IPS-15b (cell line): ENCODE data around the gene ITGB2.

Experiments
- H3K27me3 ChIP-seq: one replicate; pipeline ENCODE4 v1.6.1; 2013; ENCODE audit warnings: low read length; ENCODE audit not compliant: control insufficient read depth, insufficient read depth
- H3K36me3 ChIP-seq: one replicate; pipeline ENCODE4 v1.6.1; 2013; ENCODE audit warnings: low read length; ENCODE audit not compliant: control insufficient read depth, insufficient read depth
- H3K4me1 ChIP-seq: one replicate; pipeline ENCODE4 v1.6.1; 2013; ENCODE audit warnings: mild to moderate bottlenecking, low read length; ENCODE audit not compliant: control insufficient read depth, insufficient read depth
- H3K4me3 ChIP-seq: one replicate; pipeline ENCODE4 v1.5.1; 2013; ENCODE audit warnings: low read depth, low read length
- H3K9ac ChIP-seq: one replicate; pipeline ENCODE4 v1.6.1; 2013; ENCODE audit warnings: low read depth, mild to moderate bottlenecking, low read length
- H3K9me3 ChIP-seq: one replicate; pipeline ENCODE4 v1.6.1; 2013; ENCODE audit warnings: mild to moderate bottlenecking, low read length; ENCODE audit not compliant: control insufficient read depth, insufficient read depth

The ITGB2 gene

GRCh38 chr21:44900559-44901251, 20.0 kb downstream of the ITGB2 start:
- no peaks in the 10 kb centered on the region for H3K27me3 ChIP-seq
- peaks cover 3% of the 10 kb centered on the region for H3K36me3 ChIP-seq
- H3K4me1 ChIP-seq: no peaks in the 10 kb centered on the region
- no peak overlapping the region for H3K9ac ChIP-seq
- H3K9me3 ChIP-seq: no peaks in the 10 kb centered on the region
- no peak overlapping the region for H3K4me3 ChIP-seq

- Histone ChIP-seq H3K4me1 (no peaks in the 10 kb centered on the region), H3K36me3 (peaks cover 3% of the 10 kb centered on the region), H3K4me3 (no peak overlapping the region), H3K9me3 (no peaks in the 10 kb centered on the region), H3K27me3 (no peaks in the 10 kb centered on the region), H3K9ac (no peak overlapping the region)
Observed at GRCh38 chr21:44899768-44900558, 20.7 kb downstream of the ITGB2 start.

- no peak overlapping the region for H3K4me3 ChIP-seq
- peaks cover 3% of the 10 kb centered on the region for H3K36me3 ChIP-seq
- no peaks in the 10 kb centered on the region for H3K4me1 ChIP-seq
- no peak overlapping the region for H3K9ac ChIP-seq
- no peaks in the 10 kb centered on the region for H3K9me3 ChIP-seq
- no peaks in the 10 kb centered on the region for H3K27me3 ChIP-seq
Observed at GRCh38 chr21:44898851-44899767, 21.6 kb downstream of the ITGB2 start.

- Histone ChIP-seq H3K4me3 (no peak overlapping the region), H3K4me1 (no peaks in the 10 kb centered on the region), H3K27me3 (no peaks in the 10 kb centered on the region), H3K9me3 (no peaks in the 10 kb centered on the region), H3K36me3 (peaks cover 3% of the 10 kb centered on the region), H3K9ac (no peak overlapping the region)
Observed at GRCh38 chr21:44898011-44898488, 22.6 kb downstream of the ITGB2 start.

GRCh38 chr21:44897326-44898010, 23.2 kb downstream of the ITGB2 start:
- Histone ChIP-seq H3K4me1 (no peaks in the 10 kb centered on the region), H3K36me3 (peaks cover 3% of the 10 kb centered on the region), H3K27me3 (no peaks in the 10 kb centered on the region), H3K9ac (no peak overlapping the region), H3K4me3 (no peak overlapping the region), H3K9me3 (no peaks in the 10 kb centered on the region)

- H3K36me3 ChIP-seq: peaks cover 3% of the 10 kb centered on the region
- no peaks in the 10 kb centered on the region for H3K4me1 ChIP-seq
- H3K4me3 ChIP-seq: no peak overlapping the region
- no peaks in the 10 kb centered on the region for H3K9me3 ChIP-seq
- no peak overlapping the region for H3K9ac ChIP-seq
- no peaks in the 10 kb centered on the region for H3K27me3 ChIP-seq
Observed at GRCh38 chr21:44896561-44897286, 24.0 kb downstream of the ITGB2 start.

- Histone ChIP-seq H3K4me3 (no peak overlapping the region), H3K9ac (no peak overlapping the region), H3K4me1 (no peaks in the 10 kb centered on the region), H3K9me3 (no peaks in the 10 kb centered on the region), H3K27me3 (no peaks in the 10 kb centered on the region), H3K36me3 (peaks cover 3% of the 10 kb centered on the region)
Observed at GRCh38 chr21:44895859-44896258, 24.8 kb downstream of the ITGB2 start.

- H3K4me3 ChIP-seq: no peak overlapping the region
Observed at GRCh38 chr21:44894687-44895302, 25.9 kb downstream of the ITGB2 start.

GRCh38 chr21:44893948-44894656, 26.6 kb downstream of the ITGB2 start:
- no peak overlapping the region for H3K4me3 ChIP-seq
- no peaks in the 10 kb centered on the region for H3K9me3 ChIP-seq
- H3K9ac ChIP-seq: no peak overlapping the region
- no peaks in the 10 kb centered on the region for H3K27me3 ChIP-seq
- no peaks in the 10 kb centered on the region for H3K4me1 ChIP-seq
- peaks cover 3% of the 10 kb centered on the region for H3K36me3 ChIP-seq

More at GRCh38 chr21:44894687-44895302, 25.9 kb downstream of the ITGB2 start:
- Histone ChIP-seq H3K4me1 (no peaks in the 10 kb centered on the region), H3K27me3 (no peaks in the 10 kb centered on the region), H3K36me3 (peaks cover 3% of the 10 kb centered on the region), H3K9me3 (no peaks in the 10 kb centered on the region), H3K9ac (no peak overlapping the region)

- Histone ChIP-seq H3K9ac (no peak overlapping the region), H3K27me3 (no peaks in the 10 kb centered on the region), H3K9me3 (no peaks in the 10 kb centered on the region), H3K4me3 (no peak overlapping the region), H3K36me3 (no peaks in the 10 kb centered on the region), H3K4me1 (no peaks in the 10 kb centered on the region)
Observed at GRCh38 chr21:44893278-44893556, 27.5 kb downstream of the ITGB2 start.
